ENCODE measurements around the gene TBC1D8.

Gene TBC1D8

GRCh38 chr2:100999995-101000394 is 151.2 kb downstream of the TBC1D8 start:
- DNase-seq (ENCODE audit: low read depth in 2 of 2): no peak

GRCh38 chr2:100998235-100998573 is 153.0 kb downstream of the TBC1D8 start:
- DNase-seq (ENCODE audit: low read depth in 2 of 2): no peak

GRCh38 chr2:100997509-100998234 is 153.5 kb downstream of the TBC1D8 start:
- DNase-seq (ENCODE audit: low read depth in 2 of 2): no peak

GRCh38 chr2:100995309-100996075 is 155.7 kb downstream of the TBC1D8 start:
- DNase-seq (ENCODE audit: low read depth in 2 of 2): no peak

GRCh38 chr2:100993294-100993693 is 157.9 kb downstream of the TBC1D8 start:
- DNase-seq (ENCODE audit: low read depth in 2 of 2): no peak

GRCh38 chr2:100992262-100992661 is 158.9 kb downstream of the TBC1D8 start:
- no peak for DNase-seq (ENCODE audit: low read depth in 2 of 2)

GRCh38 chr2:100991404-100991773 is 159.8 kb downstream of the TBC1D8 start:
- DNase-seq (ENCODE audit: low read depth in 2 of 2): no peak

GRCh38 chr2:100990650-100991403 is 160.4 kb downstream of the TBC1D8 start:
- no peak for DNase-seq (ENCODE audit: low read depth in 2 of 2)

GRCh38 chr2:100990166-100990565 is 161.0 kb downstream of the TBC1D8 start:
- no peak for DNase-seq (ENCODE audit: low read depth in 2 of 2)

GRCh38 chr2:100989666-100990065 is 161.5 kb downstream of the TBC1D8 start:
- DNase-seq (ENCODE audit: low read depth in 2 of 2): no peak

- no peak for DNase-seq (ENCODE audit: low read depth in 2 of 2)
Observed at GRCh38 chr2:100988630-100989417, 162.4 kb downstream of the TBC1D8 start.

- no peak for DNase-seq (ENCODE audit: low read depth in 2 of 2)
Observed at GRCh38 chr2:100987974-100988373, 163.2 kb downstream of the TBC1D8 start.

- DNase-seq (ENCODE audit: low read depth in 2 of 2): no peak
Observed at GRCh38 chr2:100987536-100987935, 163.6 kb downstream of the TBC1D8 start.

- DNase-seq (ENCODE audit: low read depth in 2 of 2): no peak
Observed at GRCh38 chr2:100986157-100986556, 165.0 kb downstream of the TBC1D8 start.

- peak; percentile 47 to 63 for DNase-seq (ENCODE audit: low read depth in 2 of 2)
Observed at GRCh38 chr2:100984892-100985307, 166.3 kb downstream of the TBC1D8 start.

- no peak for DNase-seq (ENCODE audit: low read depth in 2 of 2)
Observed at GRCh38 chr2:100983684-100984310, 167.4 kb downstream of the TBC1D8 start.

- DNase-seq (ENCODE audit: low read depth in 2 of 2): no peak
Observed at GRCh38 chr2:100983201-100983600, 168.0 kb downstream of the TBC1D8 start.

- no peak for DNase-seq (ENCODE audit: low read depth in 2 of 2)
Observed at GRCh38 chr2:100982431-100982861, 168.7 kb downstream of the TBC1D8 start.

- no peak for DNase-seq (ENCODE audit: low read depth in 2 of 2)
Observed at GRCh38 chr2:100981011-100981410, 170.2 kb downstream of the TBC1D8 start.

- DNase-seq (ENCODE audit: low read depth in 2 of 2): no peak
Observed at GRCh38 chr2:100980046-100980445, 171.1 kb downstream of the TBC1D8 start.

GRCh38 chr2:100978582-100979191 is 172.5 kb downstream of the TBC1D8 start:
- no peak for DNase-seq (ENCODE audit: low read depth in 2 of 2)
